ENCODE results near the gene TNFSF8.

DNA sequence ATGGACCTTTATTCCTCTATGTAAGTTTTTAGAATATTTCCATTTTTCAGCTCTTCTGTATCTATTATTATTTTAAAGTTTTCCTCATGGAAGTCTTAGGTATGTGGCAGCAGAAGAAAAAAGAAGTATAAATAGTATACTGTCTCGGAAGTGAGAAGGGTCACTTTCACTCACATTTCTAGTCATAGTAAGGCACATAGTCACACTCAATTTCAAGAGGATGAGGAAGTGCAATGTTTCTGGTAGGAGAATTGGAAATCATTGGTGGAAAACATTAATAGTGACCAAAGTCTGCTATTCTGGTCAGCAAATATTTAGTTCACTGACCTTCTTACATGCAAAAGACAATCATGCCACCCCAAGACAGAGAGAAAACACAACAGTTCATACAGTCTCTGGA lies 35.2 kb upstream of the TNFSF8 start:
- no peak for TF ChIP-seq CTCF (IDR thresholded peaks at IDR 0.05; ENCODE audit: borderline replicate concordance, extremely low read depth, low read length, poor library complexity, severe bottlenecking)
- no peak for TF ChIP-seq EZH2 (IDR thresholded peaks at IDR 0.05; ENCODE audit: borderline replicate concordance, low read depth, low read length, severe bottlenecking)

Data from DND-41 (cell line).